Ramos (cell line): Measurements from ENCODE around the gene SH3RF3.

ENCODE experiments used
- in situ Hi-C: fragments of 300-500 bp; cut with MboI; formaldehyde crosslinking; loops from one replicate; pipeline ENCODE4 v1.14.3; 2022; ENCODE audit warnings: low sequenced_read_pairs; ENCODE audit not compliant: unreplicated experiment

SH3RF3 gene

GRCh38 chr2:109377976-109378375 lies 249.0 kb downstream of the SH3RF3 start:
- in situ Hi-C loops = no loop called here

- in situ Hi-C loops = no loop called here
Measured at GRCh38 chr2:109378682-109379081, 249.7 kb downstream of the SH3RF3 start.

DNA sequence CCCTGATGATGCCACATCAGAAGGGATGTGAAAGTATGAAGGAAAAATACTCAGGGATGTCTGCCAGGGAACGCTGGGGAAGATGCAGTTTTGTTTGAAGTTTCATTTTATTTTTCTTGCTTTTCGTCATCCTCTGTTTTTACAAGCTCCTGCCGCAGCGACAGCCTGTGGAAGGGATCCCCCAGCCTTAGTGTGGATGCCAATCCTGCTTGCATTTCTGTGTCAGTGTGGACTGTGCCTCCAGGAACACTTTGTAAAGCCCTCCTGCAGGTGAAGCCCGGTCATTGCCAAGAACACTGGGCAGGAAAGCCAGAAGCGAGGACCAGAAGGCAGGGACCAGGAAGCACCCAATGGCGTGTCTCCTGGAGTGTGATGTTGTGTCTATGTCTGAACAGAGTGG lies 250.5 kb downstream of the SH3RF3 start:
- in situ Hi-C loops = no loop called here

GRCh38 chr2:109380502-109381326 lies 251.7 kb downstream of the SH3RF3 start:
- in situ Hi-C loops = no loop called here

GRCh38 chr2:109381327-109381820 lies 252.4 kb downstream of the SH3RF3 start:
- in situ Hi-C loops = no loop called here

DNA sequence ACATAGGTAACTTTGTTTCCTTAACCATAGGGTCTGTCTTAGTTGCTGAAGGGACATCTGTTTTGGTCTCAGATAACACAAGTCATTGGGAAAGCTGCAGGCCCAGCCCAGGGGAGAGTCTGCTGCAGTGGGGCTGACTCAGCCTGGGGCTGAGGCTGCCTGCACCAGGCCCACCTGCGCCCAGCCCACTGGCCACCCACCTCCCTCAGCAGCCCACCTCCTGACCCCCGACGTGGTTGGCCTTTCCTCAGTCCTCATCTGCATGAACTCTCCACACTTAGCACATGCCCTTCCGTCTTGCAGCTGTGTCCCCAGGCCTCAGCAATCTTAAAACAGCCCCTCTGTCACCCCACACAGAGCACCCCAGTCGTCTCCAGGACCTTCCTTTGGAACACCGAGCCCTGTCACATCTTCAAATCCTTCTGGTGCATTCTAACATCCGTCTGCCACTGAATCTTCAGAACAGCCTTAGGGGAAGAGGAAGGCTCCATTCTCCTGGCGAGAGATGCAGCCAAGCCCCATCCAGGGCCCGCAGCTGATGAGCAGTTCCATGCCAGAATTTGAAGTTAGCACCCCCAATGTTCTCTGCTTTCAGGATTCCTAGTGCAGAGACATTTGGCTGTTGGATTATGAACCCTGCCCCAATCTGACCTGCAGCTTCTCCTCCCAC lies 253.4 kb downstream of the SH3RF3 start:
- in situ Hi-C loops = no loop called here

DNA sequence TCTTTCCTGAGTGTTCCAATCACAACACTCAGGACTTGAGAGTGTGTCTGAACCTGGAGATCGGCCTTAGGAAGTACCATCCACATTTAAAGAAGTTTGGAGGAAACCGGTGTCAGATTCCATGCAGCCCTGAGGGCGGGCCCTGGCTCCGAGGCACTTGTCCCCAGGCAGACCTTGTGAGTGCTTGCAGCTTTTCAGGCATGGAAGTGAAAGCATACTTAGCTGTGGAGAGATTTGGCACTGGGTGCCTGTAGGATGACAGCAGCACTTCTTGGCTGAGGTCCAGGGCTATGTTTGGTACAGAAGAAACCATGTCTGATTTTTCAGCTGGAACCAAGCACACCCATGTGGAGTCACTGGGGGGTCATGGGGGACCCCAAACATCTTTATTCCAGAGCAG lies 253.9 kb downstream of the SH3RF3 start:
- in situ Hi-C loops = no loop called here

GRCh38 chr2:109383505-109384307 lies 254.7 kb downstream of the SH3RF3 start:
- in situ Hi-C loops = no loop called here

DNA sequence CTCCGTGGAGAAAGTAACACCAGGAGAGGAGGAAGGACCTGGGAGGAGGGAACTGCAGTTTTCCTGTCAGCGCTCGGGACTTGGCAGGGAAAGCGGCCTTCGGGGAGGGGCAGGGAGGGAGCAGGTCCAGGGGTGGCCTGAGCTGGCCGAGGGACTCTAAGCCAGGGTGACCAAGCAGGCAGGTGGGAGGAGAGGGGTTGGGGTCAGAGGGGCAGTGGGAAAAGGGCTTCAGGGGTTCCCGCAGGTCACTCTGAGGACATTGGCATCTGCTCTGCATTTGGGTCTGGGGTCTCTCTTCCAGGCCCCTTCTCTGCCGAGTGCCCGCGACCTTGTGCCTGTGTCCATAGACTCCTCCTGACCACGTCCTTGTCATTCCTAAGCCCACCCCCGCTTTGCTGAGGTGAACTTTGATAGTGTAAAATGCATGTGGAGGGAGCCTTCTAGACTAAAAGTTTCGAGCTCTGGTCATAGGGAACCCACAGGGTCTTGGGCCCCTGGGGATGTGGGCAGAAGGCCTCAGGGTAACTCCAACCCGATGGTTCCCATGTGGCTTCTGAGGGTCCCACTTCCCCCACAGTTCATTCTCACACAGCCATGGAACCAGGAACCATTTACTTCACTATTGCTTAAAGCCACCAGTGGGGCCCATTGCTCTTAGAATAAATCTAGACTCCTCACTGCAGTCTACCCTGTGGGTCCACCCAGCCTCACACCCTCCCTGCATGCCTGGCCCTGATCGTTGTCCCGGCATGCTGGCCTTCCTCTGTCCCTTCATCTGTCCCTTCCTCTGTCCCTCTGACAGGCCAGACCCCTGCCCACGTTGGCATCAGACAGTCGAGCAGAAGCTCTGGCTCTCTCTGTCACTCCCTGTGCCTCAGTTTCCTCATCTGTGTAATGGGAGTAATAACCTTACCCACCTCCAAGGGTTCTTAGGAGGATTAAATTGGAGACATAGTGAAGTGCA lies 255.6 kb downstream of the SH3RF3 start:
- in situ Hi-C loops = no loop called here

GRCh38 chr2:109385506-109385905 lies 256.5 kb downstream of the SH3RF3 start:
- in situ Hi-C loops = no loop called here

DNA sequence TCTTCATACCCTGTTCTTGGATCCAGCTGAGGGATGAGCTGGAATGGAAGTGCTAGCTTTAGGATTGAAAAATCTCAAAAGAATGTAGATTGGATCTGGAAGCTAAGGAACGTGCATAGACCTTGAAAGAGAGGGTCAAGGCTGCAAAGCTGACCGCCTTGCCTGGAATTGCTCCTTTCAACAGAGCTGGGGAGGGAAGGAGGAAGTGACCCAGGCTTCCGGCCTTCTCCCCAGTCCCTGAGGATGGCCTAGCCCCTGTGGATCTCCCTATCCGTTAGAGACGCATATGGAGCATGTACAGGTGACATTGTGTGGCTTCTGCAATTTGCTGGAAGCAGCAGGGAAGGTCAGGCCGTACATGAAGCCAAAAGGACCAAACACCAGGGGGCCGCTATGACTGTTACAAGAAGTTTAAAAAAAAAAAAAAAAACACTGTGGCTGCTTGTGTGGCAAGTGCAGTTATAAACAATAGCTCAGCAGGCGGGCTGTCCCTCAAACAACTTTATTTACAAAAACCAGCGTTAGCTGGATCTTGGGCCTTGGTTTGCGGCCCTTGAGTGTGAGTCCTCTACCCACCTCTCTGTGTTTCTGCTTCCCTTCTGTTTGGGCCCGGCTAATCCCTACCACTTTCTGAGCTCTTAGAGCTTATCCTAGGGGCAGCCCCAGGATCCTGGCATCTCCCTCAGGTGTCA lies 257.1 kb downstream of the SH3RF3 start:
- in situ Hi-C loops = no loop called here

DNA sequence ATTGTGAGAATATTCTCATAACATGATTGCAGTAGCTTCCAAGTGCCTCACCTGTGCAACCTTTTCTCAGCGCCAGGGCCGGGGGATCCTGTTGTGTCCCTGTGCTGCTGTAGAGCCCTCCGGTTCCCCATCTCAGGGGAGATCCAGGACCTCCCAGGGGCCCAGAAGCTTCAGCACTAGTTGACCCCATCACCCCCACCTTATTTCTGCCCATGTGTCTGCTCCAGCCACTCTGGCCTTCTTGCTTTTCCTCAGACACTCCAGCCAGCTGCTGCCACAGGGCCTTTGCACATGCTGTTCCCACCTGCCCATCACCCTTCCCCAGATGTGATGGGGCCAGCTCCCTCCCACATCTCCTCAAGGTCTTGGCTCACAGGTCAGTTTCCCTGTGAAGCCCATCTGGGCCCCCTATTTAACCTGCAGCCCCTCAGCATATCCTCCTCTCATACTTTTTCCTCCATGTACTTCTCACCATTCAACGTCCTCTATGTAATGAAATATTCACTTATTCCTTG lies 258.3 kb downstream of the SH3RF3 start:
- in situ Hi-C loops = no loop called here

DNA sequence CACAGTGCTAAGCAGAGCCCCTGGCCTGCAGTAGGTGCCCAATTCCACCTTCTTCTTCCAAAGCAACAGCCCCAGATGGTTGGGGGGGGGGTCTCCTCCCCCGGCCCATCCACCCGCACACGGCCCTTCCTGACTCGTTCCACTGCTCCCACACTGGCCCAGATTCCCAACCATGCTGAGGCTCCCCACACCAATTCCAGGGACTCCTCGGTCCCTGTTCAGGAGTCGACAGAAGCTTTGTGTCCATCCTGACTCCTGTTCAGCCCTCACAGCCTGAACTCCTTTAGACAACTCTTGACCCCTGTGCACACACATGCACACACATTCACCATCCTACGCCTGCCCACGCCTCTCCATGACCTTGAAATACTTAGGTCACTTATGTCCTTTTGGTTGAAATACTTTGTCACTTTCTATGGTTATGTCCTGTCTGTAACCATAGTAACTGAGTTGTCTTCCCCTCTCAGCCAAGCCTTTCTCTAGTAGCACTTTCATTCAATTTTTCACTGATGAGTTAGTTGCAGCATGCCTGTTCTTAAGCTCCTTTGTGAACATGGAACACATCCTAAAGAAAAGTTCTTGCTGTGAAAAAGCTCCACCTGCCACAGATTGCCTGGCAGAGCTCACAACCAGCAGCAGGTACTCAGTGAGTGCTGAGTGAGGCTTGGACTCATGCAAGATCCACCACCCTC lies 258.9 kb downstream of the SH3RF3 start:
- in situ Hi-C loops = no loop called here

DNA sequence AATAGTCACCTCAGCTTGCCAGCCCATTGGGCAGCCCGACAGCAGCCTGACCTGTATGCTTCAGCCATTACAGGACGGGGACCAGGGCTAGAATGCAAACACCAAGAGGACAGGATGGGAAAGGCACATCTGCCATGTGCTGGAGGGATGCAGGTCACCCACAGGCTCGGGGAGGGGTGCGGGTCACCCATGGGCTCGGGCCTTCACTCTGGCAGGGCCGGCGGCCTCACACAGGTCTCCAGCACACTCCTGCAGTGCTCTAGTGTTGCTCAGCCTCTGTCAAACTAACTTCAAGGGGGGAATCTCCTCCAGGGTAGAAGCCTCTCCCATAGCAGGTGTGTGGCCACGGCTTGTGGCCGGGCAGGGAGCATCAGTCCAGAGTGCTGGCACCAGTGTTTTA lies 262.2 kb downstream of the SH3RF3 start:
- in situ Hi-C loops = no loop called here

DNA sequence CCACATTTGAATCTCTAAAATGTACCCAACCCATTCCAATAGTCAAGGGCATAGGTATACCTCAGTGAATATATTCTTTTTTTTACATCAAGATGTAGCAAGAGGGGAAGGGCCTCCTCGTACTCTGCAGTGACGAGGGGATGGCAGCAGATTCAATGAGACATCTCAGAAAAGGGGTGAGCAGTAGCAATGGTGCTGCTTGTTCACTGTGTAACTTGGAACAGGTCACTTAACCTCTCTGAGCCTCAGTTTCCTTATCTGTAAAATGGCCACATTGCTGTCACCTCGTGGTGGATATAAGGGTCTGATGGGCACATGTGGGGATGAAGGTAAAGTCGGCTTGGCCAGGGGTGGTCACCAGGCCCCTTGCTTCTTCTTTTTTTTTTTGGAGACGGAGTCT lies 263.1 kb downstream of the SH3RF3 start:
- in situ Hi-C loops = no loop called here

- in situ Hi-C loops = no loop called here
Measured at GRCh38 chr2:109392816-109393661, 264.0 kb downstream of the SH3RF3 start.

DNA sequence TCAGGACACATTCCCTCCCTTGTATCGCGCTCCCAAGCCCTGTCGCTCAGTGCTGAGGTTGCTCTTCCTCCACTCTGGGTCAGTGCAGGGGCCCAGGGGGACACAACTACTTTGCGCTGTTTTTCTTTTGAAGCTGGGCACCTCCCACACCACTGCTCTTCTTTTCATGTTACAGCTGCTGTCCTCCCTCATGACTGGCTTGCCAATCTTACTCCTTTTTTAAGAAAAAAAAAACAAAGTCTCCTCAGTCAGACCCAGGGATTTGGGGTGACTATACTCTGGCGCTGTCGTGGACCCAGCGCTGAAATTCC lies 264.6 kb downstream of the SH3RF3 start:
- in situ Hi-C loops = no loop called here
